ENCODE results near the gene MORN1. TPM values are rescaled to one million over a fixed set of nuclear protein-coding genes. Genes with fewer than 3 reads are reported as not detected.

MORN1 gene
- total and polyA plus RNA-seq, 2 of the 8 experiments (the other 6 are each of a cell fraction or from before 2014, with no cell fraction given): 5.0 to 9.1 TPM

DNA sequence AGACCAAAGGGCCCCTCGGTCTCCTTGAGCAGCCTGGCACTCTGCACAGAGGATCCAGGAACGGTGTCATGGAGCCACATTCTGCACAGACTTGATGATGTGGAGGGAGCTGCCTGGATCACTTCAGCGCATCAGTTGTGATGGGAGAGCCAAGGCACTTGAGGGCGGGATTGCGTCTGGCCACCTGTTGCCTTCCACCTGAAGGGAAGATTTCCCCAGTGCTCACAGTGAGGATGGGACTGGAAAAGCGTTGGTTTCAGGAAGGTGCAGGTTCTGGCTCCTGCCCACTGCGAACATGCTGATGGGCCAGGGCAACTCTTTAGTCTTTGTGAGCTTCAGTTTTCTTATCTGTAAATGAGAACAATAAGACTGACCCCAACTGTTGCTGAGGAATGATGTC, 2.9 kb upstream of the MORN1 start:
- H3K27me3 ChIP-seq (replicated peaks in 1 of 4; ENCODE audit: control insufficient read depth in 3 of 4, extremely low read depth in 1 of 4, insufficient read depth in 3 of 4, low read length in 3 of 4): no peaks in the 10 kb centered on the region
- H3K23me2 ChIP-seq (ENCODE audit: low read depth, low read length): peaks cover 6% of the 10 kb centered on the region; the same call in 1 of the 2 replicates
- peaks cover 0 to 9% (median 2%) of the 10 kb centered on the region in 4 experiments; a peak in 6 of 7 replicates for H3K4me1 ChIP-seq (replicated peaks in 1 of 4; ENCODE audit: control insufficient read depth in 3 of 4, insufficient read depth in 4 of 4, low read length in 3 of 4)
- H2AK5ac ChIP-seq (ENCODE audit: low read depth, low read length): no peak overlapping the region
- TF ChIP-seq EP300 (IDR thresholded peaks at IDR 0.05; ENCODE audit: borderline replicate concordance in 1 of 2, low read depth in 2 of 2, low read length in 2 of 2): no peak
- no peak for TF ChIP-seq PHF8 (conservative IDR thresholded peaks at IDR 0.05; ENCODE audit: low read depth, low read length)
- no peak overlapping the region for H3K56ac ChIP-seq (replicated peaks; ENCODE audit: insufficient read length, low read depth, low read length)
- H3K79me1 ChIP-seq (ENCODE audit: low read depth, low read length): peaks cover 12% of the 10 kb centered on the region
- H3K4me3 ChIP-seq (ENCODE audit: extremely low read depth in 1 of 4, insufficient read depth in 2 of 4, low read depth in 3 of 4, low read length in 4 of 4): no peak overlapping the region
- peaks cover 4 to 12% of the 10 kb centered on the region in 2 experiments for H4K20me1 ChIP-seq (replicated peaks in 1 of 2; ENCODE audit: control insufficient read depth in 1 of 2, insufficient read depth in 2 of 2, low read length in 2 of 2)
- no peaks in the 10 kb centered on the region for H3K9me3 ChIP-seq (ENCODE audit: insufficient read depth in 2 of 2, low read depth in 1 of 2, low read length in 1 of 2)
- H2AFZ ChIP-seq (ENCODE audit: low read length): no peak overlapping the region
- POLR2A ChIA-PET (ENCODE audit: partially characterized antibody): interaction anchor here (1.1 to 4.1 kb wide), 3 partner anchors 9 to 48 kb away, joined by 3 to 29 read pairs (median 5); no protein-coding TSS in a partner anchor
- H2BK15ac ChIP-seq (ENCODE audit: low read length): no peak overlapping the region
- WGBS, 2 experiments (ENCODE audit: extremely low coverage in 1 of 2, insufficient coverage in 1 of 2, insufficient read length in 1 of 2, insufficient replicate concordance in 2 of 2, low coverage in 1 of 2, low lambda C conversion rate in 2 of 2, missing lambda C conversion rate in 1 of 2): 95% methylated on average over 7 of the region's 7 CpGs; no CpG with 5 or more reads in 1 of the 2 experiments
- no peak overlapping the region for H3K23ac ChIP-seq (ENCODE audit: insufficient read length)
- H3K9ac ChIP-seq (replicated peaks in 1 of 4; ENCODE audit: extremely low read depth in 1 of 4, low read depth in 3 of 4, low read length in 3 of 4): no peak overlapping the region
- CTCF ChIA-PET (ENCODE audit: partially characterized antibody): interaction anchor here (1.5 to 2.7 kb wide), 2 partner anchors 11 to 13 kb away, joined by 4 to 18 read pairs; no protein-coding TSS in a partner anchor
- H4K91ac ChIP-seq (replicated peaks; ENCODE audit: insufficient read length, low read length): no peak overlapping the region
- FAIRE-seq (no peak), DNase-seq (ENCODE audit: low read depth in 1 of 2, low spot score in 2 of 2) (no peak)
- no peak overlapping the region for H2BK5ac ChIP-seq (ENCODE audit: low read depth, low read length)
- no peak overlapping the region for H3K4ac ChIP-seq (replicated peaks; ENCODE audit: insufficient read length, low read depth, low read length)
- H3K36me3 ChIP-seq (ENCODE audit: control insufficient read depth in 2 of 4, insufficient read depth in 4 of 4, low read length in 3 of 4): peaks cover 3 to 24% (median 10%) of the 10 kb centered on the region in 4 experiments; a peak in 6 of 8 replicates
- no peak overlapping the region for H4K8ac ChIP-seq (ENCODE audit: extremely low read depth, insufficient read depth, low read length)
- no peak overlapping the region for H4K5ac ChIP-seq (ENCODE audit: insufficient read length, low read depth, low read length)
- no peak overlapping the region for H2BK12ac ChIP-seq (ENCODE audit: low read depth, low read length)
- H3K18ac ChIP-seq (ENCODE audit: extremely low read depth, low read length): no peak overlapping the region
- no peak overlapping the region for H3K27ac ChIP-seq (ENCODE audit: low read depth, low read length)
- no peak overlapping the region for H2BK120ac ChIP-seq (replicated peaks; ENCODE audit: low read depth, low read length)
- H3K79me2 ChIP-seq (ENCODE audit: control insufficient read depth in 1 of 2, insufficient read depth in 2 of 2, low read length in 2 of 2): peaks cover 4 to 36% of the 10 kb centered on the region in 2 experiments; a peak in 3 of 4 replicates
- H2BK20ac ChIP-seq (ENCODE audit: low read length): no peak overlapping the region
- H3K4me2 ChIP-seq (ENCODE audit: insufficient read depth in 1 of 2, low read depth in 2 of 2, low read length in 2 of 2): no peak overlapping the region
- H3K14ac ChIP-seq (ENCODE audit: insufficient read length): no peak overlapping the region

Measured in H1 (cell line).